GM19468 (cell line): ENCODE data around the gene C1orf174.
"Not testable (repeated sequence)": the region's sequence is repeated elsewhere in the genome, so short reads cannot be mapped to it uniquely, and the experiment has no call there.

Experiments used
- ATAC-seq: cut with Tn5 transposase; IDR thresholded peaks from one replicate; pipeline ENCODE4 v1.9.1; 2021; ENCODE audit warnings: mild to moderate bottlenecking, moderate library complexity, moderate number of reproducible peaks; ENCODE audit not compliant: unreplicated experiment; ENCODE audit errors: extremely low read depth

Gene C1orf174

GRCh38 chr1:3926956-3927355, 26.9 kb upstream of the C1orf174 start:
- no peak for ATAC-seq

GRCh38 chr1:3925762-3926161, 25.7 kb upstream of the C1orf174 start:
- ATAC-seq: no peak

GRCh38 chr1:3925256-3925655, 25.2 kb upstream of the C1orf174 start:
- ATAC-seq: no peak

- ATAC-seq: no peak
These were observed 24.8 kb upstream of the C1orf174 start for GRCh38 chr1:3924825-3925220.

GRCh38 chr1:3924186-3924824, 24.2 kb upstream of the C1orf174 start:
- ATAC-seq: no peak

GRCh38 chr1:3923378-3924185, 23.5 kb upstream of the C1orf174 start:
- ATAC-seq: no peak

GRCh38 chr1:3922851-3923250, 22.8 kb upstream of the C1orf174 start:
- no peak for ATAC-seq

- no peak for ATAC-seq
These were observed 22.2 kb upstream of the C1orf174 start for GRCh38 chr1:3922201-3922725.

GRCh38 chr1:3921765-3922164, 21.7 kb upstream of the C1orf174 start:
- ATAC-seq: no peak

- ATAC-seq: no peak
These were observed 19.6 kb upstream of the C1orf174 start for GRCh38 chr1:3919706-3920105.

- ATAC-seq: no peak
These were observed 19.0 kb upstream of the C1orf174 start for GRCh38 chr1:3918966-3919611.

- ATAC-seq: not testable (repeated sequence)
These were observed 18.3 kb upstream of the C1orf174 start for GRCh38 chr1:3918359-3918758.

GRCh38 chr1:3917761-3918160, 17.7 kb upstream of the C1orf174 start:
- ATAC-seq: no peak

GRCh38 chr1:3915551-3916121, 15.6 kb upstream of the C1orf174 start:
- no peak for ATAC-seq

- no peak for ATAC-seq
These were observed 14.8 kb upstream of the C1orf174 start for GRCh38 chr1:3914911-3915310.

GRCh38 chr1:3914331-3914851, 14.3 kb upstream of the C1orf174 start:
- ATAC-seq: no peak

- no peak for ATAC-seq
These were observed 13.0 kb upstream of the C1orf174 start for GRCh38 chr1:3912809-3913685.

GRCh38 chr1:3911981-3912808, 12.1 kb upstream of the C1orf174 start:
- ATAC-seq: no peak
